ENCODE data around the gene PLD3.

Gene PLD3

GRCh38 chr19:40389404-40390083 is 41.0 kb downstream of the PLD3 start:
- H3K4me3 ChIP-seq (ENCODE audit: low read depth, low read length): no peak overlapping the region
- TF ChIP-seq, protein P1, sequence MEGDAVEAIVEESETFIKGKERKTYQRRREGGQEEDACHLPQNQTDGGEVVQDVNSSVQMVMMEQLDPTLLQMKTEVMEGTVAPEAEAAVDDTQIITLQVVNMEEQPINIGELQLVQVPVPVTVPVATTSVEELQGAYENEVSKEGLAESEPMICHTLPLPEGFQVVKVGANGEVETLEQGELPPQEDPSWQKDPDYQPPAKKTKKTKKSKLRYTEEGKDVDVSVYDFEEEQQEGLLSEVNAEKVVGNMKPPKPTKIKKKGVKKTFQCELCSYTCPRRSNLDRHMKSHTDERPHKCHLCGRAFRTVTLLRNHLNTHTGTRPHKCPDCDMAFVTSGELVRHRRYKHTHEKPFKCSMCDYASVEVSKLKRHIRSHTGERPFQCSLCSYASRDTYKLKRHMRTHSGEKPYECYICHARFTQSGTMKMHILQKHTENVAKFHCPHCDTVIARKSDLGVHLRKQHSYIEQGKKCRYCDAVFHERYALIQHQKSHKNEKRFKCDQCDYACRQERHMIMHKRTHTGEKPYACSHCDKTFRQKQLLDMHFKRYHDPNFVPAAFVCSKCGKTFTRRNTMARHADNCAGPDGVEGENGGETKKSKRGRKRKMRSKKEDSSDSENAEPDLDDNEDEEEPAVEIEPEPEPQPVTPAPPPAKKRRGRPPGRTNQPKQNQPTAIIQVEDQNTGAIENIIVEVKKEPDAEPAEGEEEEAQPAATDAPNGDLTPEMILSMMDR (IDR thresholded peaks at IDR 0.05; ENCODE audit: borderline replicate concordance, insufficient read depth, low read depth, low read length): no peak

DNA sequence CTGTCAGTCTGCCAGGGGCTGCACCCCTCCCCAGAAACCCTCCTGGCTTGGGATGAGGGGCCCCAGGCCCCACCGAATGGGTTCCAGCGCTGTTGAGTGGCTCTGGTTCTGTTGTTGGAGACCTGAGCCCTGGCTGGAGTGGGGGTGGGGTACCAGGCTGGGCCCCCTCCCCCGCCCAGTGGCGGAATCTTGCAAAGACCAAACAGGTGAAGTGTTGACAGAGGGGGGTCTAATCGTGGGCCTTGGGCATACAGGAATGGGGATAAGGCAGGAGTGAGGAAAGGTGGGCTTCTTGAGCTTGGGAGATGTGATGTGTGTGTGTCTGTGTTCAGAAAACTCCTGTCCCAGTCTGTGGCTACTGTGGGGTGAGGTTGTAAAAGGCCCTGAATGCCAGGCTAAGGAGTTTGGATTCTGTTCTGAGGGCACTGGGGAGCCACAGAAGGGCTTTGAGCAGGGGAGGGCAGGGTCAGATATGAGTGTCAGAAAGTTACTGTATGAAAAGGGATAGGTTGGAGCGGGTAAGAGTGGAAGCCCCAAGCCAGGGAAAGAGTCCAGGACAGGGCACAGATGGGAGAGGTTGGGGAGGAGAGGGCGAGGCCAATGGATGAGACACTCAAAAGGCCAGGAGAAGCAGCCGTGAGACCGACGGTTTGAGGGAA is 41.7 kb downstream of the PLD3 start, which contains the start of gene HIPK4:
HIPK4 (minus strand) TSS at position 98 of the 659 bp plus-strand sequence. CDS start 279 bp downstream, outside the sequence.
- TF ChIP-seq, protein P1 (IDR thresholded peaks at IDR 0.05; ENCODE audit: borderline replicate concordance, insufficient read depth, low read depth, low read length): no peak
- no peak within 1 kb of the TSS for H3K4me3 ChIP-seq (ENCODE audit: low read depth, low read length)

DNA sequence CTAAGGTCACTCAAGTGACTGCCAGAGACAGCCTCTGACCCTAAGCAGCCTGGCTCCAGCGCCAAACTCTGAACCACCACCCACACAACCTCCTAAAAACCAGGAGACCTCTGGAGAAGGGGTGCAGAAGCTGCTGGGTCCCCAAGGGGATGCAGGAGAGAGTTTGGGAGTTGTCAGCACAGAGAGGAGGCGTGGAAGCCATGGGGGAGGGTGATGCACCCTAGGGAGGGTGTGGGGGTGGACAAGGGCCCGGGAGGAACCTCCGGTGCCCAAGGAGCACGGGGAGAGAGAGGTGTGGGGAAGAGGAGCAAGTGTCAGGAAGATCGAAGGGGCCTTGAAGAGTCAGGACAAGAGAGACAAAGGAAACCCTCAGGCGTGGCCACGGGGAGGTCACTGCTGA is 43.6 kb downstream of the PLD3 start:
- H3K4me3 ChIP-seq (ENCODE audit: low read depth, low read length): no peak overlapping the region
- TF ChIP-seq, protein P1 (IDR thresholded peaks at IDR 0.05; ENCODE audit: borderline replicate concordance, insufficient read depth, low read depth, low read length): no peak

DNA sequence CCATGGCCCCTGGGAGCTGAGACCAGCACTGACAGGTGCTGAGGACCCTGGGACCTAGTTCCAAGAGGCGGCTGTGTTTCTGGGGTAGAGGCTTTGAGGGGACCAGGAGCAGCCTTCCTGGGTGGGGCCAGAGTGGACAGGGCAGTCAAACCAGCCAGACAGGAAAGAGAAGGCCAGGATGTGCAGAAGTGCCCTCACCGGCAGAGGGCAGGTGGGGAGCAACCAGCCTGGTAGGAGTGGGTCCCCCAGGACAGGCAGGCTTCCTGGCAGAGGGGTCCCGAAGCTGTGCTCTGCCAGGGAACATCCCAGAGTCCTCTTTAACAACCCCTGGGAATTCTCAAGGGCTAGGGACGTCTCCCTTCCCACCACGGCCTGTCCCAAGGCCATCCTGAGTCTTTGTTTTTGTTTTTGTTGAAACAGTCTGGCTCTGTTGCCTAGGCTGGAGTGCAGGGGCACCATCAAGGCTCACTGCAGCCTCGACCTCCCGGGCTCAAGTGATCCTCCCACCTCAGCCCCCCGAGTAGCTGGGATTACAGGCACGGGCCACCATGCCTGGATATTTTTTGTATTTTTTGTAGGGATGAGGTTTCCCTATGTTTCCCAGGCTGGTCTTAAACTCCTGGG is 44.5 kb downstream of the PLD3 start:
- TF ChIP-seq, protein P1 (IDR thresholded peaks at IDR 0.05; ENCODE audit: borderline replicate concordance, insufficient read depth, low read depth, low read length): peak; percentile 67; the same call in 1 of the 2 replicates

DNA sequence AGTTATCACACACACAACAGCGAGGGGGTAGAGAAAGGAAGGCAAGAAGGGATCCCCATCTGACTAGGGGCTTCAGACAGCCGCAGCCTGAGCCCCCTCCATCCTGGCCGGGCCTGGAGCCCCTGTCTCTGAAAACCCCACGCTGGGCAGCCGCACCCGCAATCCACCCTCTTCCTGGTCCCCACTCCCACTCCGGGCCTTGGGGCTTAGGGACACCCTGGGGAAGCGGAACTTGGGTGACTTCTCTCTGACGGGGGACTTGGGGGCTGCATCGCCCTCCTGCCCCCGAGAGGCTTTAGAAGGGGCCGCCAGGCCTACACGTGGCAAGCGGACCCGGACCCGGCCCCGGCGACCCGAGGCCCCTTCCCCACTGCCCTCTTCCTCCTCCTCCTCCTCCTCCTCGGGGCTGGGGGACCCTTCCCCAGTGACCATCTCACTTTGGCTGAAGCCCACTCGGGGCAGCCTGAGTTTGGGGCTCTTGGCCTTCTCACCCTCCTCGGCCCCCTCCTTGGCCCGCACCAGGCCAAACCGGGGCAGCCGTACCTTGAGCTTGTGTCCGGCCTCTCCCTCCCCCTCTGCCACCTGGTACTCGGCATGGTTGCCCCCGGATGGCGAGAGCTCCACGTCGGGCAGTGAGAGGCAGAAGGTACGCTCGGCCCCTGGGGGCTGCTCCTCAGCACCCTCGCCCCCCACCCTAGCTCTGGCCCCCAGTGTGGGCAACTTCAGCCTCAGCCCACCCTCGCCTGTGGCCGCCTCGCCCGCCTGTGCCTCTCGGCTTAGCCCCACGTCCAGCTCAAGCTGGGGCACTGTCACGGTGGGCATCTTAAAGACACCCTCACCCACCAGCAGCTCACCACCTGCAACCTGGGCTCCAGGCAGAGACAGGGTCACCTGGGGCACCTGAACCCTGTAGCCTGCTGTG is 45.7 kb downstream of the PLD3 start:
- H3K4me3 ChIP-seq (ENCODE audit: low read depth, low read length): no peak overlapping the region
- TF ChIP-seq, protein P1 (IDR thresholded peaks at IDR 0.05; ENCODE audit: borderline replicate concordance, insufficient read depth, low read depth, low read length): no peak

More for the DNA sequence above, 44.5 kb downstream of the PLD3 start:
- no peak overlapping the region for H3K4me3 ChIP-seq (ENCODE audit: low read depth, low read length)

DNA sequence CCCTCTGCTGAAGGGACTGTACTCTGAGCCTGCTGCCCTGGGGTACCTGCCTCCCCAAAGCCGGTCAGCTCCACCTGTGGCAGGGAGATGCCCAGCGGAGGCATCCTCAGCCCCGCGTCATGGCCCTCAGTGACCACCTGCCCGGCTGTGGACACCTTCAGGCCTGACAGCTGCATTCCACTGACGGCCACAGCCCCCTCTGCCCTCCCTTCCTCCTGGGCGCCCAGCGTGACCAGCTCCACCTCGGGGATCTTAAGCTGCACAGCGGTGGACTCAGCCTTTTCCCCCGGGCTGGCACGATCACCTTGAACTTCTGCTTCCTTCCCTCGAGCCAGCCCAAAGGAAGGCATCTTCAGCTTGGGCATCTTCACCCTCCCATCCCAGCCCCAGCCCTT is 46.3 kb downstream of the PLD3 start:
- H3K4me3 ChIP-seq (ENCODE audit: low read depth, low read length): no peak overlapping the region
- TF ChIP-seq, protein P1 (IDR thresholded peaks at IDR 0.05; ENCODE audit: borderline replicate concordance, insufficient read depth, low read depth, low read length): no peak

Measured in GM12875 (cell line).